ENCODE data around the gene TTC28.

The TTC28 gene

GRCh38 chr22:28268171-28268570 is 411.5 kb downstream of the TTC28 start:
- Histone ChIP-seq H4K8ac (ENCODE audit: low read length) (no peak overlapping the region), H4K91ac (ENCODE audit: low read length) (no peak overlapping the region), H2BK12ac (ENCODE audit: low read length in 2 of 2) (no peak overlapping the region), H3K4me1 (ENCODE audit: control insufficient read depth, insufficient read depth, low read depth, low read length) (no peaks in the 10 kb centered on the region), H3K4ac (ENCODE audit: low read depth in 1 of 2, low read length in 2 of 2) (no peak overlapping the region), H3K27me3 (ENCODE audit: control insufficient read depth in 1 of 2, insufficient read depth in 1 of 2, low read length in 2 of 2) (no peaks in the 10 kb centered on the region), H2BK5ac (ENCODE audit: low read depth, low read length, poor library complexity, severe bottlenecking) (no peak overlapping the region), H3K4me2 (ENCODE audit: low read length, poor library complexity, severe bottlenecking) (no peak overlapping the region), H3K14ac (ENCODE audit: low read length in 2 of 2) (no peak overlapping the region), H3K23ac (ENCODE audit: low read length in 2 of 2) (no peak overlapping the region), H3K79me1 (replicated peaks; ENCODE audit: low read length, poor library complexity, severe bottlenecking) (peaks cover 10% of the 10 kb centered on the region), H3K36me3 (ENCODE audit: control insufficient read depth in 1 of 2, insufficient read depth in 2 of 2, low read depth in 1 of 2, low read length in 2 of 2) (peaks cover 0 to 6% of the 10 kb centered on the region in 2 experiments), H3K18ac (ENCODE audit: low read depth in 1 of 2, low read length in 2 of 2) (no peak overlapping the region), H2AK5ac (ENCODE audit: low read length, severe bottlenecking) (no peak overlapping the region), H3K9ac (ENCODE audit: low read length) (no peak overlapping the region), H3K4me3 (ENCODE audit: insufficient read depth in 1 of 2, low read depth in 1 of 2, low read length in 2 of 2) (no peak overlapping the region), H2AFZ (ENCODE audit: low read depth, low read length) (no peak overlapping the region), H3K9me3 (ENCODE audit: control insufficient read depth, low read length) (no peaks in the 10 kb centered on the region), H2BK120ac (ENCODE audit: low read depth, low read length) (no peak overlapping the region), H2BK15ac (ENCODE audit: low read depth, poor library complexity, severe bottlenecking) (no peak overlapping the region), H3K27ac (ENCODE audit: low read length, poor library complexity, severe bottlenecking) (no peak overlapping the region)
- no peak for DNase-seq
- 100% methylated on average over 1 of the region's 3 CpGs for WGBS

- H3K18ac ChIP-seq (ENCODE audit: low read depth in 1 of 2, low read length in 2 of 2) = no peak overlapping the region
- WGBS = 98% methylated on average over 2 of the region's 2 CpGs
- no peak overlapping the region for H4K8ac ChIP-seq (ENCODE audit: low read length)
- no peak overlapping the region for H2BK12ac ChIP-seq (ENCODE audit: low read length in 2 of 2)
- H2BK5ac ChIP-seq (ENCODE audit: low read depth, low read length, poor library complexity, severe bottlenecking) = no peak overlapping the region
- peaks cover 15% of the 10 kb centered on the region for H3K79me1 ChIP-seq (replicated peaks; ENCODE audit: low read length, poor library complexity, severe bottlenecking)
- H2BK15ac ChIP-seq (ENCODE audit: low read depth, poor library complexity, severe bottlenecking) = no peak overlapping the region
- no peak overlapping the region for H3K27ac ChIP-seq (ENCODE audit: low read length, poor library complexity, severe bottlenecking)
- DNase-seq = no peak
- H3K27me3 ChIP-seq (ENCODE audit: control insufficient read depth in 1 of 2, insufficient read depth in 1 of 2, low read length in 2 of 2) = no peaks in the 10 kb centered on the region
- H3K4me3 ChIP-seq (ENCODE audit: insufficient read depth in 1 of 2, low read depth in 1 of 2, low read length in 2 of 2) = no peak overlapping the region
- no peak overlapping the region for H3K23ac ChIP-seq (ENCODE audit: low read length in 2 of 2)
- H4K91ac ChIP-seq (ENCODE audit: low read length) = no peak overlapping the region
- no peaks in the 10 kb centered on the region for H3K9me3 ChIP-seq (ENCODE audit: control insufficient read depth, low read length)
- no peak overlapping the region for H3K4me2 ChIP-seq (ENCODE audit: low read length, poor library complexity, severe bottlenecking)
- H2AK5ac ChIP-seq (ENCODE audit: low read length, severe bottlenecking) = no peak overlapping the region
- peaks cover 0 to 6% of the 10 kb centered on the region in 2 experiments for H3K36me3 ChIP-seq (ENCODE audit: control insufficient read depth in 1 of 2, insufficient read depth in 2 of 2, low read depth in 1 of 2, low read length in 2 of 2)
- H2BK120ac ChIP-seq (ENCODE audit: low read depth, low read length) = no peak overlapping the region
- H2AFZ ChIP-seq (ENCODE audit: low read depth, low read length) = no peak overlapping the region
- no peaks in the 10 kb centered on the region for H3K4me1 ChIP-seq (ENCODE audit: control insufficient read depth, insufficient read depth, low read depth, low read length)
- H3K4ac ChIP-seq (ENCODE audit: low read depth in 1 of 2, low read length in 2 of 2) = no peak overlapping the region
- H3K14ac ChIP-seq (ENCODE audit: low read length in 2 of 2) = no peak overlapping the region
- no peak overlapping the region for H3K9ac ChIP-seq (ENCODE audit: low read length)
Observed at GRCh38 chr22:28260619-28261018, 419.0 kb downstream of the TTC28 start.

GRCh38 chr22:28259774-28260312 is 419.8 kb downstream of the TTC28 start:
- H3K4me2 ChIP-seq (ENCODE audit: low read length, poor library complexity, severe bottlenecking) = no peak overlapping the region
- peaks cover 15% of the 10 kb centered on the region for H3K79me1 ChIP-seq (replicated peaks; ENCODE audit: low read length, poor library complexity, severe bottlenecking)
- no peak overlapping the region for H3K4ac ChIP-seq (ENCODE audit: low read depth in 1 of 2, low read length in 2 of 2)
- no peak overlapping the region for H2BK5ac ChIP-seq (ENCODE audit: low read depth, low read length, poor library complexity, severe bottlenecking)
- H2BK12ac ChIP-seq (ENCODE audit: low read length in 2 of 2) = no peak overlapping the region
- no peaks in the 10 kb centered on the region for H3K9me3 ChIP-seq (ENCODE audit: control insufficient read depth, low read length)
- no peak overlapping the region for H4K8ac ChIP-seq (ENCODE audit: low read length)
- H4K91ac ChIP-seq (ENCODE audit: low read length) = no peak overlapping the region
- no peak overlapping the region for H3K27ac ChIP-seq (ENCODE audit: low read length, poor library complexity, severe bottlenecking)
- no peak overlapping the region for H2AK5ac ChIP-seq (ENCODE audit: low read length, severe bottlenecking)
- H3K14ac ChIP-seq (ENCODE audit: low read length in 2 of 2) = no peak overlapping the region
- H2BK15ac ChIP-seq (ENCODE audit: low read depth, poor library complexity, severe bottlenecking) = no peak overlapping the region
- no peak overlapping the region for H3K4me3 ChIP-seq (ENCODE audit: insufficient read depth in 1 of 2, low read depth in 1 of 2, low read length in 2 of 2)
- H2AFZ ChIP-seq (ENCODE audit: low read depth, low read length) = no peak overlapping the region
- H3K9ac ChIP-seq (ENCODE audit: low read length) = no peak overlapping the region
- WGBS = 100% methylated on average over 1 of the region's 2 CpGs
- H3K18ac ChIP-seq (ENCODE audit: low read depth in 1 of 2, low read length in 2 of 2) = no peak overlapping the region
- no peak overlapping the region for H2BK120ac ChIP-seq (ENCODE audit: low read depth, low read length)
- no peaks in the 10 kb centered on the region for H3K27me3 ChIP-seq (ENCODE audit: control insufficient read depth in 1 of 2, insufficient read depth in 1 of 2, low read length in 2 of 2)
- H3K36me3 ChIP-seq (ENCODE audit: control insufficient read depth in 1 of 2, insufficient read depth in 2 of 2, low read depth in 1 of 2, low read length in 2 of 2) = peaks cover 0 to 9% of the 10 kb centered on the region in 2 experiments
- no peak overlapping the region for H3K23ac ChIP-seq (ENCODE audit: low read length in 2 of 2)
- no peak for DNase-seq
- no peaks in the 10 kb centered on the region for H3K4me1 ChIP-seq (ENCODE audit: control insufficient read depth, insufficient read depth, low read depth, low read length)

- H3K9me3 ChIP-seq (ENCODE audit: control insufficient read depth, low read length) = no peaks in the 10 kb centered on the region
- H3K14ac ChIP-seq (ENCODE audit: low read length in 2 of 2) = no peak overlapping the region
- 44% methylated on average over 1 of the region's 1 CpG for WGBS
- H2BK12ac ChIP-seq (ENCODE audit: low read length in 2 of 2) = no peak overlapping the region
- no peak overlapping the region for H3K4ac ChIP-seq (ENCODE audit: low read depth in 1 of 2, low read length in 2 of 2)
- no peak overlapping the region for H2BK15ac ChIP-seq (ENCODE audit: low read depth, poor library complexity, severe bottlenecking)
- peaks cover 0 to 3% of the 10 kb centered on the region in 2 experiments for H3K36me3 ChIP-seq (ENCODE audit: control insufficient read depth in 1 of 2, insufficient read depth in 2 of 2, low read depth in 1 of 2, low read length in 2 of 2)
- no peak overlapping the region for H3K4me2 ChIP-seq (ENCODE audit: low read length, poor library complexity, severe bottlenecking)
- peaks cover 8% of the 10 kb centered on the region for H3K79me1 ChIP-seq (replicated peaks; ENCODE audit: low read length, poor library complexity, severe bottlenecking)
- peaks cover 2% of the 10 kb centered on the region for H3K4me1 ChIP-seq (ENCODE audit: control insufficient read depth, insufficient read depth, low read depth, low read length)
- no peak overlapping the region for H2BK120ac ChIP-seq (ENCODE audit: low read depth, low read length)
- DNase-seq = no peak
- H4K91ac ChIP-seq (ENCODE audit: low read length) = no peak overlapping the region
- no peak overlapping the region for H3K23ac ChIP-seq (ENCODE audit: low read length in 2 of 2)
- H3K4me3 ChIP-seq (ENCODE audit: insufficient read depth in 1 of 2, low read depth in 1 of 2, low read length in 2 of 2) = no peak overlapping the region
- no peak overlapping the region for H3K18ac ChIP-seq (ENCODE audit: low read depth in 1 of 2, low read length in 2 of 2)
- H3K9ac ChIP-seq (ENCODE audit: low read length) = peak overlapping the region; percentile 5
- H3K27ac ChIP-seq (ENCODE audit: low read length, poor library complexity, severe bottlenecking) = no peak overlapping the region
- H2BK5ac ChIP-seq (ENCODE audit: low read depth, low read length, poor library complexity, severe bottlenecking) = no peak overlapping the region
- no peak overlapping the region for H2AFZ ChIP-seq (ENCODE audit: low read depth, low read length)
- no peak overlapping the region for H2AK5ac ChIP-seq (ENCODE audit: low read length, severe bottlenecking)
- H4K8ac ChIP-seq (ENCODE audit: low read length) = no peak overlapping the region
- no peaks in the 10 kb centered on the region for H3K27me3 ChIP-seq (ENCODE audit: control insufficient read depth in 1 of 2, insufficient read depth in 1 of 2, low read length in 2 of 2)
Observed at GRCh38 chr22:28254396-28254795, 425.2 kb downstream of the TTC28 start.
